ENCODE measurements around the gene TPM4. TPM values are rescaled to one million over a fixed set of nuclear protein-coding genes. Genes with fewer than 3 reads are reported as not detected.
"Not testable (repeated sequence)": the region's sequence is repeated elsewhere in the genome, so short reads cannot be mapped to it uniquely, and the experiment has no call there.

Gene TPM4
- total RNA-seq, 1 donor from 2014 or later, result 275 TPM

DNA sequence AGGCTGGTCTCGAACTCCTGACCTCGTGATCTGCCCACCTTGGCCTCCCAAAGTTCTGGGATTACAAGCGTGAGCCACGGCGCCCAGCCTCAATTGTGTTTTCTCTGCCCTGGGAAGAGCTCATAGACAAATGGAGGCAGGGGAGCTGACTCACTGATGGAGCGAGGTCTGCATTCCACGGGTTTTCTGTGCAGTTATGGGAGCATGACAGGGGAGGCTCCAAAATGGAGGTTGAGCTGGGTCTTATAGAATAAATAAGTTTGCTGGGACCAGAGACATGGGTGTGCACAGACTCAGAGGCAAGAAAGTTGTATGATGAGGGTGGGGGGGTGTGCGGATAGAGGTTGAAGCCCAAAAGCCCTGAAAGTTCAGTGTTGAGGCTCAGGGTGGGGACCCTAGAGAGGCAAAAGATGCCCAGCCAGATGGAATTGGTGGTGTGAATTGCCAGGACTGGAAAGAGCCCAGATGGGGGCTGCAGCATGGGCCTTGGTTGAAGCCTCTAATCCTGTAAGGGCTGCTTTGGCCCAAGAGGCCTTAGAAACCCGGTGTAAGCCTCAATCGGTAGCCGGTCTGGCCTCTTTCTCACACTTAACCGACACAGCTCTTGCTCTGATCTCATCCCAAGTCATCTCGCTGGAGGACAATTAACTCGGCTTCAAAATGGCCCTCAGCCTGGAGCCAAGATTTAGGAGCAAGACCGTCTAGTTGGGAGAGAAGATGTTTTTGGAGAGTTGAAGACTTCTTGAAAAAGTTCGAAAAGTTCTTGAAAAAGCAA, 1.9 kb downstream of the TPM4 start:
- TF ChIP-seq, protein P1, sequence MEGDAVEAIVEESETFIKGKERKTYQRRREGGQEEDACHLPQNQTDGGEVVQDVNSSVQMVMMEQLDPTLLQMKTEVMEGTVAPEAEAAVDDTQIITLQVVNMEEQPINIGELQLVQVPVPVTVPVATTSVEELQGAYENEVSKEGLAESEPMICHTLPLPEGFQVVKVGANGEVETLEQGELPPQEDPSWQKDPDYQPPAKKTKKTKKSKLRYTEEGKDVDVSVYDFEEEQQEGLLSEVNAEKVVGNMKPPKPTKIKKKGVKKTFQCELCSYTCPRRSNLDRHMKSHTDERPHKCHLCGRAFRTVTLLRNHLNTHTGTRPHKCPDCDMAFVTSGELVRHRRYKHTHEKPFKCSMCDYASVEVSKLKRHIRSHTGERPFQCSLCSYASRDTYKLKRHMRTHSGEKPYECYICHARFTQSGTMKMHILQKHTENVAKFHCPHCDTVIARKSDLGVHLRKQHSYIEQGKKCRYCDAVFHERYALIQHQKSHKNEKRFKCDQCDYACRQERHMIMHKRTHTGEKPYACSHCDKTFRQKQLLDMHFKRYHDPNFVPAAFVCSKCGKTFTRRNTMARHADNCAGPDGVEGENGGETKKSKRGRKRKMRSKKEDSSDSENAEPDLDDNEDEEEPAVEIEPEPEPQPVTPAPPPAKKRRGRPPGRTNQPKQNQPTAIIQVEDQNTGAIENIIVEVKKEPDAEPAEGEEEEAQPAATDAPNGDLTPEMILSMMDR (IDR thresholded peaks at IDR 0.05; ENCODE audit: unreplicated experiment), result no peak
- Mint-ChIP-seq H3K4me1 (ENCODE audit: low read depth) (peaks cover 22% of the 10 kb centered on the region), H3K27ac (peak overlapping the region; percentile 94), H3K27me3 (no peaks in the 10 kb centered on the region), H3K4me3 (ENCODE audit: low read depth) (peak overlapping the region; percentile 84), H3K36me3 (ENCODE audit: insufficient read depth) (peaks cover 12% of the 10 kb centered on the region), H3K9me3 (ENCODE audit: low read depth) (no peaks in the 10 kb centered on the region)
- no peak for DNase-seq (ENCODE audit: low spot score, unreplicated experiment)

DNA sequence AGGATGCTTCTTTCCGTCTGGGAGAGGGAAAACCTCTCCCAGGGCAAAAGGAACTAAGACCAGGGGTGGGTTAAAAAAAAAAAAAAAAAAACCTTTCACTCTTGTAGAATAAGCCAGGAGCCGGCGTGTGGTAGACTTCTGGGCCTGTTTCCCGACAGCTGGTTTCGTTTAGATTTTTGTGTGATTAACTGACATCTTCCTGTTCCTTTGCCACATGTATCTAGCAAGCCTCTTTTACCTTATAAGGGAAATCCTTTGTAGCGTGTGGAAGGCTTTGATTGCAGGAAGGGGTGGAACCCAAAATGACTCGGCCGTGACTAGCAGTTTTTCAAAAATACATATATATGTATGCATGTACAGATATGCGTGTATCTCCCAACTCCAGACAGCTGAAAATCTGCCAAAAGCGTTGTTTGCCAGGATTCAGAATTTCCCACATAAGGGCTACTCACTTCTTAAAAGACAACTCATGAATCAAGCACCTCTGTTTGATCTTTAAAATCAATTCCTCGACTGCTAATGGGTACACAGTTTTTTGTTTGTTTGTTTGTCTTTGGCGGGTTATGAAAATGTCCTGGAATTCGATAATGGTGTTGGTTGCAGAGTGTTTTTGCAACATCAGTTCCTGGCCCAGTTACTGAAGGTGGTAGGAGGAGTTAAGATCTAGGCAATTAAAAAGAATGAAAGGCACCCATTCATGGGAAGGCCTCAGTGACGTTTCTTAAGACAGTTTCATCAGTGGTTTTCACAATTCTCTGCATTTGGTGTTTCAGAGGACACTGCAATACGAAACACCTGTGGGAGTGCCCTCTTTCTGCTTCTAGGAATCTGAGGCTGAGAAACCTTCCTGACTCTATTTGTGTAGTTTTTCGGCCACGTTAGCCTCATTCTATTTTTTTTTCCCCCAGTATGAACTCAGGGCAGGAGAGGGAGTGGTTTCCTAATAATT, 2.7 kb downstream of the TPM4 start:
- Mint-ChIP-seq H3K4me3 (ENCODE audit: low read depth) (peak overlapping the region; percentile 84), H3K36me3 (ENCODE audit: insufficient read depth) (peaks cover 12% of the 10 kb centered on the region), H3K9me3 (ENCODE audit: low read depth) (no peaks in the 10 kb centered on the region), H3K4me1 (ENCODE audit: low read depth) (peaks cover 22% of the 10 kb centered on the region), H3K27ac (peak overlapping the region; percentile 94), H3K27me3 (no peaks in the 10 kb centered on the region)
- TF ChIP-seq, protein P1 (IDR thresholded peaks at IDR 0.05; ENCODE audit: unreplicated experiment), result no peak
- DNase-seq (ENCODE audit: low spot score, unreplicated experiment), result no peak

DNA sequence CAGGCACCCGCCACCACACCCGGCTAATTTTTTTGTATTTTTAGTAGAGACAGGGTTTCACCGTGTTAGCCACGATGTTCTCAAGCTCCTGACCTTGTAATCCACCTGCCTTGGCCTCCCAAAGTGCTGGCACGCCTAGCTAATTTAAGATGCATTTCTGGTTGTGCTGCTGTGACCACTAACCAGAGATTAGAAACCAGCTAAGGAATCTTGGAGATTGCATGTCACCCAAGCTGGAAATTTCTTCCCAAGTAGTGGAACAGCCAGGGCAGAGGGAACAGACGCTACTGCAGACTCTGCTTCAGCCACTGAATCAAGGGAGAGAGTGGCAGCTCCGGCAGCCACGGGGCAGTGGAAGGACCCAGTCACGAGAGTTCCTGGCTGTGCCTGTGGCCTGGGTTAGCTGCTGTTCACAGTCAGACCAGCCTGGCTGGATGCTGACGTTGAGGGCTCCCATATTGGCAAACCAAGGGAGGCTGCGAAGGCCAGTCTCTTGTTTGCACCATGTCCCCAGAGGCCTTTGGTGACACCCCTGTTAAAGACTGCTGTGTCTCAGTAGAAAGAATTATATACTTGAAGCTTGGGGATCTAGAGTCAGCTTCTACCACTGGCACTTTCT, 7.9 kb downstream of the TPM4 start:
- no peak overlapping the region for H3K4me3 Mint-ChIP-seq (ENCODE audit: low read depth)
- no peak for DNase-seq (ENCODE audit: low spot score, unreplicated experiment)
- peaks cover 30% of the 10 kb centered on the region for H3K36me3 Mint-ChIP-seq (ENCODE audit: insufficient read depth)
- TF ChIP-seq, protein P1 (IDR thresholded peaks at IDR 0.05; ENCODE audit: unreplicated experiment), result no peak
- no peaks in the 10 kb centered on the region for H3K27me3 Mint-ChIP-seq
- H3K4me1 Mint-ChIP-seq (ENCODE audit: low read depth), result peaks cover 18% of the 10 kb centered on the region
- no peak overlapping the region for H3K27ac Mint-ChIP-seq
- H3K9me3 Mint-ChIP-seq (ENCODE audit: low read depth), result no peaks in the 10 kb centered on the region

DNA sequence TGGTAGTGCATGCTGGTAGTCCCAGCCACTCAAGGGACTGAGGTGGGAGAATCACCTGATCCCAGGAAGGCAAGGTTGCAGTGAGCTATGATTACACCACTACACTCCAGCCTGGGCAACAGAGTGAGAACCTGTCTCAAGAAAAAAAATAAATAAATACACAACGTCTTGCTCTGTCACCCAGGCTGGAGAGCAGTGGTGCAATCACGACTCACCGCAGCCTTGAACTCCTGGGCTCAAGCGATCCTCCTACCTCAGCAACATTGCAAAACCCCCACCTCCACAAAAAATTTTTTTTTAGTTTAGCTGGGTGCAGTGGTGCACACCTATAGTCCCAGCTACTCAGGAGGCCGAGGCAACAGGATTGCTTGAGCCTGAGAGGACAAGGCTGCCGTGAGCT, 8.8 kb downstream of the TPM4 start:
- no peak overlapping the region for H3K27ac Mint-ChIP-seq

DNA sequence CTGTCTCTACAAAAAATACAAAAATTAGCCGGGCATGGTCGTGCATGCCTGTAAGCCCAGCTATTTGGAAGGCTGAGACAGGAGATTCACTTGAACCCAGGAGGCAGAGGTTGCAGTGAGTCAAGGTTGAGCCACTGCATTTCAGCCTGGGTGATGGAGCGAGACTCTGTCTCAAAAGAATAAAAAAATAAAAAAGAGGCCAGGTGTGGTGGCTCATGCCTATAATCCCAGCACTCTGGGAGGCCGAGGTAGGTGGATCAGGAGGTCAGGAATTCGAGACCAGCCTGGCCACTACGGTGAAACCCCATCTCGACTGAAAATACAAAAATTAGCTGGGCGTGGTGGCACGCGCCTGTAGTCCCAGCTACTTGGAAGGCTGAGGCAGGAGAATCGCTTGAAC, 11.1 kb downstream of the TPM4 start:
- not testable (repeated sequence) for H3K27me3 Mint-ChIP-seq; DNase-seq (ENCODE audit: low spot score, unreplicated experiment); H3K4me3 Mint-ChIP-seq (ENCODE audit: low read depth); H3K27ac Mint-ChIP-seq; H3K9me3 Mint-ChIP-seq (ENCODE audit: low read depth)
- Mint-ChIP-seq H3K4me1 (ENCODE audit: low read depth) (peaks cover 18% of the 10 kb centered on the region), H3K36me3 (ENCODE audit: insufficient read depth) (peaks cover 30% of the 10 kb centered on the region)

More for the DNA sequence above, 8.8 kb downstream of the TPM4 start:
- Mint-ChIP-seq H3K4me1 (ENCODE audit: low read depth) (peaks cover 19% of the 10 kb centered on the region), H3K4me3 (ENCODE audit: low read depth) (no peak overlapping the region), H3K9me3 (ENCODE audit: low read depth) (no peaks in the 10 kb centered on the region), H3K27me3 (no peaks in the 10 kb centered on the region), H3K36me3 (ENCODE audit: insufficient read depth) (peaks cover 32% of the 10 kb centered on the region)
- TF ChIP-seq, protein P1 (IDR thresholded peaks at IDR 0.05; ENCODE audit: unreplicated experiment), result no peak
- DNase-seq (ENCODE audit: low spot score, unreplicated experiment), result no peak
